Mucosa of gallbladder (tissue), 1 donor: ENCODE results near the gene RAB20. TPM values are rescaled to one million over a fixed set of nuclear protein-coding genes. Genes with fewer than 3 reads are reported as not detected.
"Not testable (repeated sequence)": the region's sequence is repeated elsewhere in the genome, so short reads cannot be mapped to it uniquely, and the experiment has no call there.

Experiments
- DNase-seq: peaks from one replicate; pipeline ENCODE4 v3.0.0-alpha.2; 2020; ENCODE audit warnings: low spot score
- total RNA-seq: library from RNA; stranded (reverse); gene quantifications from one replicate; pipeline ENCODE4 v1.2.1, GENCODE V29; 2021
- donor health status: DM: no; HTN: no; CAD: no.

Gene RAB20
- total RNA-seq, 1 donor from 2014 or later = 41.1 TPM

- DNase-seq = peak; percentile 53
Observed at GRCh38 chr13:110575322-110576069, 14.0 kb upstream of the RAB20 start.

GRCh38 chr13:110574161-110574560 is 12.6 kb upstream of the RAB20 start:
- DNase-seq = no peak

GRCh38 chr13:110572778-110573118 is 11.2 kb upstream of the RAB20 start:
- no peak for DNase-seq

GRCh38 chr13:110571896-110572777 is 10.6 kb upstream of the RAB20 start:
- no peak for DNase-seq

- no peak for DNase-seq
Observed at GRCh38 chr13:110570886-110571285, 9.4 kb upstream of the RAB20 start.

- DNase-seq = not testable (repeated sequence)
Observed at GRCh38 chr13:110569962-110570361, 8.4 kb upstream of the RAB20 start.

GRCh38 chr13:110568612-110569011 is 7.1 kb upstream of the RAB20 start:
- DNase-seq = no peak

GRCh38 chr13:110566171-110566570 is 4.6 kb upstream of the RAB20 start:
- no peak for DNase-seq

- DNase-seq = no peak
Observed at GRCh38 chr13:110565296-110565695, 3.8 kb upstream of the RAB20 start.

GRCh38 chr13:110564472-110564985 is 3.0 kb upstream of the RAB20 start:
- DNase-seq = no peak

- no peak for DNase-seq
Observed at GRCh38 chr13:110563463-110563774, 1.9 kb upstream of the RAB20 start.

- no peak for DNase-seq
Observed at GRCh38 chr13:110562696-110563462, 1.4 kb upstream of the RAB20 start.

- DNase-seq = no peak
Observed at GRCh38 chr13:110562036-110562597, 595 bp upstream of the RAB20 start.

- no peak for DNase-seq
Observed at GRCh38 chr13:110560601-110561343, 750 bp downstream of the RAB20 start.

GRCh38 chr13:110559986-110560385 is 1.5 kb downstream of the RAB20 start:
- DNase-seq = no peak

- peak; percentile 73 for DNase-seq
Observed at GRCh38 chr13:110559429-110559943, 2.0 kb downstream of the RAB20 start.

- no peak for DNase-seq
Observed at GRCh38 chr13:110557610-110558305, 3.8 kb downstream of the RAB20 start.

- no peak for DNase-seq
Observed at GRCh38 chr13:110557082-110557481, 4.4 kb downstream of the RAB20 start.

- no peak for DNase-seq
Observed at GRCh38 chr13:110556224-110556606, 5.3 kb downstream of the RAB20 start.

- peak; percentile 82 for DNase-seq
Observed at GRCh38 chr13:110555601-110556223, 5.8 kb downstream of the RAB20 start.
